HG03045 (cell line): ENCODE measurements around the gene RAD50.
A peak's percentile ranks its signal among the peaks of the same experiment; 100 is the strongest.

ENCODE experiments used
- ATAC-seq: cut with Tn5 transposase; IDR thresholded peaks from one replicate; pipeline ENCODE4 v1.9.1; 2021; ENCODE audit warnings: mild to moderate bottlenecking, moderate library complexity; ENCODE audit not compliant: unreplicated experiment

The RAD50 gene

GRCh38 chr5:132658381-132659302 is 101.9 kb downstream of the RAD50 start:
- no peak for ATAC-seq

- ATAC-seq = no peak
Measured at GRCh38 chr5:132659598-132660493, 103.1 kb downstream of the RAD50 start.

- ATAC-seq = no peak
Measured at GRCh38 chr5:132661231-132662003, 104.6 kb downstream of the RAD50 start.

- ATAC-seq = no peak
Measured at GRCh38 chr5:132662004-132662401, 105.2 kb downstream of the RAD50 start.

GRCh38 chr5:132662925-132663770 is 106.4 kb downstream of the RAD50 start:
- peak; percentile 63 for ATAC-seq

- ATAC-seq = peak; percentile 50
Measured at GRCh38 chr5:132663771-132664695, 107.3 kb downstream of the RAD50 start.

- ATAC-seq = no peak
Measured at GRCh38 chr5:132664696-132665209, 108.0 kb downstream of the RAD50 start.

- ATAC-seq = no peak
Measured at GRCh38 chr5:132665574-132666080, 108.8 kb downstream of the RAD50 start.

GRCh38 chr5:132666310-132667123 is 109.7 kb downstream of the RAD50 start:
- no peak for ATAC-seq

GRCh38 chr5:132667309-132667708 is 110.5 kb downstream of the RAD50 start:
- no peak for ATAC-seq

GRCh38 chr5:132667761-132668705 is 111.3 kb downstream of the RAD50 start:
- ATAC-seq = no peak

GRCh38 chr5:132668706-132669454 is 112.1 kb downstream of the RAD50 start:
- no peak for ATAC-seq

GRCh38 chr5:132669455-132669820 is 112.7 kb downstream of the RAD50 start:
- ATAC-seq = no peak

- no peak for ATAC-seq
Measured at GRCh38 chr5:132669966-132670882, 113.4 kb downstream of the RAD50 start.

- no peak for ATAC-seq
Measured at GRCh38 chr5:132671000-132671399, 114.2 kb downstream of the RAD50 start.
